ENCODE data around the gene ARL8A.
"Not testable (repeated sequence)": the region's sequence is repeated elsewhere in the genome, so short reads cannot be mapped to it uniquely, and the experiment has no call there.

DNA sequence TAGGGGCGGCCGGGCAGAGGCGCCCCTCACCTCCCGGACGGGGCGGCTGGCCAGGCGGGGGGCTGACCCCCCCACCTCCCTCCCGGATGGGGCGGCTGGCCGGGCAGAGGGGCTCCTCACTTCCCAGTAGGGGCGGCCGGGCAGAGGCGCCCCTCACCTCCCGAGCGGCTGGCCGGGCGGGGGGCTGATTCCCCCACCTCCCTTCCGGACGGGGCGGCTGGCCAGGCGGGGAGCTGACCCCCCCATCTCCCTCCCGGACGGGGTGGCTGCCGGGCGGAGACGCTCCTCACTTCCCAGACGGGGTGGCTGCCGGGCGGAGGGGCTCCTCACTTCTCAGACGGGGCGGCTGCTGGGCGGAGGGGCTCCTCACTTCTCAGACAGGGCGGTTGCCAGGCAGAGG lies 46.9 kb upstream of the ARL8A start:
- TF ChIP-seq CTCF (IDR thresholded peaks at IDR 0.05); ZFX (IDR thresholded peaks at IDR 0.05; ENCODE audit: borderline replicate concordance): not testable (repeated sequence)

All from 22Rv1 (cell line).